HCT116 (cell line): ENCODE measurements around the gene USP17L13. TPM values are rescaled to one million over a fixed set of nuclear protein-coding genes. Genes with fewer than 3 reads are reported as not detected.
"Not testable (repeated sequence)": the region's sequence is repeated elsewhere in the genome, so short reads cannot be mapped to it uniquely, and the experiment has no call there.

ENCODE experiments used
- ATAC-seq: fragments of 200-7000 bp; cut with Tn5 transposase; 2 replicates; pipeline ENCODE4 v1.9.1; 2020; ENCODE audit warnings: mild to moderate bottlenecking, moderate library complexity
- BruUV-seq: library from RNA; stranded (reverse); fragments of 400-500 nt; replicated peaks from 2 replicates; lab custom pipeline; 2021; lab: Mats Ljungman, UMichigan
- CTCF ChIA-PET: fragments of 300-600 bp; sonication (Branson Sonifier 250); formaldehyde crosslinking; loops from one replicate; lab custom pipeline; 2021; ENCODE audit warnings: antibody characterized with exemption; lab: Charles Lee
- POLR2A ChIA-PET: fragments of 300-600, 350-600 bp; sonication (Branson Sonifier 250); formaldehyde crosslinking; loops from one replicate; lab custom pipeline; 2021; ENCODE audit warnings: antibody characterized with exemption; lab: Charles Lee
- RAD21 ChIA-PET, 2 experiments: fragments of 300-600 bp; sonication (Branson Sonifier 250); formaldehyde crosslinking; loops; one replicate each; lab custom pipeline; 2023; ENCODE audit warnings: low total read pairs in 2 of 2; ENCODE audit not compliant: uncharacterized antibody in 2 of 2, unreplicated experiment in 2 of 2, low non-redundant PET in 1 of 2; lab: Charles Lee
- DNase-seq: peaks from one replicate; pipeline ENCODE4 v3.0.0-alpha.2; 2010; ENCODE audit warnings: low read depth, low spot score
- H2AFZ ChIP-seq: fragments of 200-600 bp; shearing (Covaris generic), sonication (generic); 2 replicates; pipeline ENCODE4 v1.6.1; 2017; ENCODE audit warnings: low read depth, mixed run types, mixed read lengths, antibody characterized with exemption, low read length; ENCODE audit not compliant: poor library complexity, severe bottlenecking
- H3K27ac ChIP-seq: 2 replicates; pipeline ENCODE4 v1.5.1; 2012; ENCODE audit warnings: low read depth, low read length
- H3K27me3 ChIP-seq: fragments of 200-600 bp; sonication (generic); 2 replicates; pipeline ENCODE4 v1.6.1; 2016; ENCODE audit warnings: mixed run types, low read length, mixed read lengths; ENCODE audit not compliant: insufficient read depth
- H3K36me3 ChIP-seq, 2 experiments: fragments of 200-500 bp in 1 of 2; fragments of 200-600 bp in 1 of 2; sonication (Bioruptor generic) in 1 of 2; sonication (generic) in 1 of 2; 2 replicates each; pipeline versions ENCODE4 v1.5.1 to v1.6.1; 2014 to 2016; ENCODE audit warnings: low read length in 2 of 2, inconsistent platforms in 1 of 2, mixed read lengths in 1 of 2, mixed run types in 1 of 2; ENCODE audit not compliant: insufficient read depth in 2 of 2, control insufficient read depth in 1 of 2
- H3K4me1 ChIP-seq, 2 experiments: fragments of 200-600 bp in 1 of 2; sonication (generic) in 1 of 2; 2 replicates each; pipeline versions ENCODE4 v1.5.1 to v1.6.1; 2012 to 2017; ENCODE audit warnings: low read length in 2 of 2, inconsistent platforms in 1 of 2, mild to moderate bottlenecking in 1 of 2, mixed read lengths in 1 of 2, mixed run types in 1 of 2, moderate library complexity in 1 of 2; ENCODE audit not compliant: insufficient read depth in 2 of 2, control insufficient read depth in 1 of 2
- H3K4me2 ChIP-seq: fragments of 200-600 bp; sonication (generic); 2 replicates; pipeline ENCODE4 v1.6.1; 2017; ENCODE audit warnings: mixed run types, low read length, mixed read lengths
- H3K4me3 ChIP-seq, 2 experiments: fragments of 200-600 bp in 1 of 2; sonication (generic) in 1 of 2; replicated peaks in 1 of 2; 2 replicates each; pipeline ENCODE4 v1.5.1; 2011 to 2016; ENCODE audit warnings: low read length in 2 of 2, control low read depth in 1 of 2, low read depth in 1 of 2, mild to moderate bottlenecking in 1 of 2, mixed read lengths in 1 of 2, mixed run types in 1 of 2
- H3K79me2 ChIP-seq: fragments of 200-600 bp; sonication (generic); 2 replicates; pipeline ENCODE4 v1.6.1; 2017; ENCODE audit warnings: mild to moderate bottlenecking, mixed run types, low read length, moderate library complexity, mixed read lengths; ENCODE audit not compliant: insufficient read depth
- H3K9ac ChIP-seq: fragments of 200-600 bp; sonication (generic); 2 replicates; pipeline ENCODE4 v1.6.1; 2016; ENCODE audit warnings: low read length, mixed read lengths
- H3K9me2 ChIP-seq: fragments of 200-600 bp; sonication (generic), shearing (Covaris generic); 2 replicates; pipeline ENCODE4 v1.6.1; 2017; ENCODE audit warnings: mixed run types, mild to moderate bottlenecking, moderate library complexity; ENCODE audit not compliant: insufficient read depth
- H3K9me3 ChIP-seq, 2 experiments: fragments of 200-500 bp in 1 of 2; fragments of 200-600 bp in 1 of 2; sonication (Bioruptor generic) in 1 of 2; sonication (generic) in 1 of 2; 2 replicates each; pipeline ENCODE4 v1.6.1; 2014 to 2017; ENCODE audit warnings: low read length in 2 of 2, mixed read lengths in 2 of 2, inconsistent platforms in 1 of 2, low read depth in 1 of 2, mild to moderate bottlenecking in 1 of 2, mixed run types in 1 of 2, moderate library complexity in 1 of 2; ENCODE audit not compliant: control insufficient read depth in 1 of 2, insufficient read depth in 1 of 2
- H4K20me1 ChIP-seq: fragments of 200-600 bp; sonication (generic), shearing (Covaris generic); 2 replicates; pipeline ENCODE4 v1.6.1; 2017; ENCODE audit warnings: mixed run types, mild to moderate bottlenecking, moderate library complexity; ENCODE audit not compliant: insufficient read depth
- intact Hi-C: fragments of 100-400 bp; cut with micrococcal nuclease; formaldehyde crosslinking; loops from 2 replicates; pipeline ENCODE4 v1.10.0; 2022
- total RNA-seq: library from RNA; stranded (reverse); gene quantifications from one replicate; pipeline ENCODE4 v1.2.1, GENCODE V29; 2021; ENCODE audit not compliant: unreplicated experiment

The USP17L13 gene
- total RNA-seq, 1 experiment from 2014 or later = not detected

GRCh38 chr4:9262572-9262971 lies 37.9 kb downstream of the USP17L13 start, which contains the start of gene USP17L21:
Gene USP17L21 (plus strand): TSS chr4:9262872. CDS start chr4:9262872, 0 bp downstream.
- H3K27me3 ChIP-seq, DNase-seq, H3K9me3 ChIP-seq, BruUV-seq, H3K9me2 ChIP-seq, H3K79me2 ChIP-seq, H3K4me3 ChIP-seq, H3K4me2 ChIP-seq, H3K27ac ChIP-seq, ATAC-seq, H3K36me3 ChIP-seq, POLR2A ChIA-PET, CTCF ChIA-PET, RAD21 ChIA-PET, H4K20me1 ChIP-seq, H3K9ac ChIP-seq, H2AFZ ChIP-seq, intact Hi-C loops, H3K4me1 ChIP-seq: not testable (repeated sequence)

GRCh38 chr4:9267319-9267718 lies 42.6 kb downstream of the USP17L13 start, which contains the start of gene USP17L22:
Gene USP17L22 (plus strand): TSS chr4:9267619. CDS start chr4:9267619, 0 bp downstream.
- H3K4me2 ChIP-seq, H3K4me3 ChIP-seq, DNase-seq, H3K9ac ChIP-seq, H3K27me3 ChIP-seq, RAD21 ChIA-PET, ATAC-seq, H4K20me1 ChIP-seq, H3K79me2 ChIP-seq, intact Hi-C loops, CTCF ChIA-PET, POLR2A ChIA-PET, BruUV-seq, H3K9me2 ChIP-seq, H3K36me3 ChIP-seq, H3K27ac ChIP-seq, H3K9me3 ChIP-seq, H2AFZ ChIP-seq, H3K4me1 ChIP-seq: not testable (repeated sequence)

DNA sequence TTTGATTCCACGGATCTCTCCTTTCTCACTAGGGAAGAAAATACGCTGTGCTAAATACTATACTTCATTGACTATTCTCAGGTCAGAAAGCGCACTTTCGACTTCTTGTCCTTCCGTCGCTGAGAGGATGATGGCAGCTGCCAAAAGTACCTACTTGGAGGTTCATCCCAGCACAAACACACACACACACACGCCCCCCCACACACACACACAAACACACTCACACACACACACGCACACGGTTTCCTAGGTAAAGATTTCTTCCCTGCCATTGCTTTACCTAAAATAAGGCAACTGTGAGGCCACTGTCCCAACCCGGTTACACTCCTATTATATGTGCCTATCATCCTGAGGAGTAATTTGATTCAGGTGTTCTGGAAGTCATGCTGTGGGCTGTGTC lies 47.0 kb downstream of the USP17L13 start:
- H3K9ac ChIP-seq, H3K4me1 ChIP-seq, H3K27me3 ChIP-seq, H3K27ac ChIP-seq, H3K36me3 ChIP-seq, H3K9me2 ChIP-seq, CTCF ChIA-PET, RAD21 ChIA-PET, H4K20me1 ChIP-seq, ATAC-seq, H3K4me3 ChIP-seq, DNase-seq, H3K79me2 ChIP-seq, H3K4me2 ChIP-seq, POLR2A ChIA-PET, intact Hi-C loops, H2AFZ ChIP-seq, BruUV-seq, H3K9me3 ChIP-seq: not testable (repeated sequence)

Other genes starting within 250 kb of the USP17L13 start
- gene FAM90A26, start 54.5 kb upstream of the USP17L13 start, total RNA-seq = not detected
- not detected for gene USP17L10, start 14.2 kb upstream of the USP17L13 start, total RNA-seq
- 0.15 TPM for gene USP17L11, start 9.5 kb upstream of the USP17L13 start, total RNA-seq
- not detected for gene USP17L12, start 4.7 kb upstream of the USP17L13 start, total RNA-seq
- not detected for gene USP17L15, start 9.5 kb downstream of the USP17L13 start, total RNA-seq
- gene USP17L17, start 19.0 kb downstream of the USP17L13 start, total RNA-seq = not detected
- not detected for gene USP17L18, start 23.7 kb downstream of the USP17L13 start, total RNA-seq
- gene USP17L19, start 28.5 kb downstream of the USP17L13 start, total RNA-seq = not detected
- 0.15 TPM for gene USP17L20, start 33.2 kb downstream of the USP17L13 start, total RNA-seq
- not detected for gene USP17L21, start 38.0 kb downstream of the USP17L13 start, total RNA-seq
- gene USP17L22, start 42.7 kb downstream of the USP17L13 start, total RNA-seq = not detected
- not detected for gene USP17L24, start 100.3 kb downstream of the USP17L13 start, total RNA-seq
- not detected for gene USP17L25, start 105.0 kb downstream of the USP17L13 start, total RNA-seq
- not detected for gene USP17L26, start 109.8 kb downstream of the USP17L13 start, total RNA-seq
- not detected for gene USP17L5, start 114.5 kb downstream of the USP17L13 start, total RNA-seq
- not detected for gene USP17L27, start 119.3 kb downstream of the USP17L13 start, total RNA-seq
- not detected for gene USP17L28, start 124.0 kb downstream of the USP17L13 start, total RNA-seq
- gene USP17L29, start 128.7 kb downstream of the USP17L13 start, total RNA-seq = not detected
- not detected for gene USP17L30, start 138.2 kb downstream of the USP17L13 start, total RNA-seq
- gene DEFB131A, start 219.5 kb downstream of the USP17L13 start, total RNA-seq = not detected